Psoas muscle (tissue), 8 donors: ENCODE measurements around the gene SNAP47. TPM values are rescaled to one million over a fixed set of nuclear protein-coding genes. Genes with fewer than 3 reads are reported as not detected.
A peak's percentile ranks its signal among the peaks of the same experiment; 100 is the strongest.

ENCODE experiments used
- ATAC-seq, 4 donors: fragments of 200-7000 bp; cut with Tn5 transposase; one replicate each; pipeline ENCODE4 v1.9.1; 2020; ENCODE audit warnings: moderate library complexity in 3 of 4, mild to moderate bottlenecking in 2 of 4
- DNase-seq, 2 donors: peaks; one replicate each; pipeline ENCODE4 v3.0.0-alpha.2; 2020
- H3K27ac ChIP-seq: fragments of 200-600 bp; one replicate; pipeline ENCODE4 v1.8.0; 2022
- H3K27me3 ChIP-seq, 3 donors: fragments of 200-600 bp in 1 of 3; one replicate each; pipeline versions ENCODE4 v1.6.1 to v1.8.0; 2013 to 2022; ENCODE audit warnings: low read length in 2 of 3, mild to moderate bottlenecking in 2 of 3, moderate library complexity in 1 of 3; ENCODE audit not compliant: insufficient read depth in 3 of 3
- H3K36me3 ChIP-seq, 2 donors: fragments of 200-600 bp in 1 of 2; one replicate each; pipeline versions ENCODE4 v1.6.1 to v1.8.0; 2013 to 2022; ENCODE audit warnings: low read depth in 1 of 2, mild to moderate bottlenecking in 1 of 2, moderate library complexity in 1 of 2; ENCODE audit not compliant: insufficient read depth in 1 of 2
- H3K4me1 ChIP-seq: fragments of 200-600 bp; one replicate; pipeline ENCODE4 v1.8.0; 2022
- H3K4me3 ChIP-seq: fragments of 200-600 bp; one replicate; pipeline ENCODE4 v1.8.0; 2022; ENCODE audit warnings: mild to moderate bottlenecking
- H3K9me3 ChIP-seq: fragments of 200-600 bp; one replicate; pipeline ENCODE4 v1.8.0; 2022
- CTCF ChIP-seq: fragments of 200-600 bp; IDR thresholded peaks from one replicate; pipeline ENCODE4 v1.8.0; 2022; ENCODE audit warnings: antibody characterized with exemption
- WGBS, 3 donors: extraction: QIAGEN DNeasy Blood & Tissue Kit; methylation state at CpG; one replicate each; pipeline versions ENCODE4 v1.1.6 to v1.1.7; 2013; 5-methylcytosine and 5-hydroxymethylcytosine counted together
- intact Hi-C, 2 donors: fragments of 100-400 bp; cut with DNase I; formaldehyde crosslinking; loops; one replicate each; pipeline versions ENCODE4 v1.11.0 to v1.14.2; 2022
- polyA plus RNA-seq, 3 donors: library from polyadenylated mRNA; stranded (reverse); fragments of 200-250 nt; gene quantifications; one replicate each; pipeline ENCODE4 v1.2.3, GENCODE V29; 2013
- total RNA-seq, 4 donors: library from RNA; stranded (reverse); fragmentation: NEBNext Ultra II Directional in 2 of 4; extraction: Animal tissue kit (Norgen Biotek cat#: 25700) in 2 of 4; gene quantifications; one replicate each; pipeline versions ENCODE4 v1.2.1 to v1.2.4, GENCODE V29; 2021 to 2023
- donor health status: healthy with polysubstance abuse.
- donor health status: DM: no; HTN: no; CAD: no; lungs with moderate emphysema.
- donor health status: Bipolar disorder and iron deficiency.
- donor health status: healthy.
- donor health status: DM: yes; HTN: yes; CAD: no.
- donor health status: DM: no; HTN: no; CAD: no.
- donor health status: DM: no; HTN: no; CAD: no.
- donor health status: DM: yes; HTN: yes; CAD: no.

The SNAP47 gene
- total and polyA plus RNA-seq, 7 donors: 17.9 to 40.5 (median 26.6) TPM

DNA sequence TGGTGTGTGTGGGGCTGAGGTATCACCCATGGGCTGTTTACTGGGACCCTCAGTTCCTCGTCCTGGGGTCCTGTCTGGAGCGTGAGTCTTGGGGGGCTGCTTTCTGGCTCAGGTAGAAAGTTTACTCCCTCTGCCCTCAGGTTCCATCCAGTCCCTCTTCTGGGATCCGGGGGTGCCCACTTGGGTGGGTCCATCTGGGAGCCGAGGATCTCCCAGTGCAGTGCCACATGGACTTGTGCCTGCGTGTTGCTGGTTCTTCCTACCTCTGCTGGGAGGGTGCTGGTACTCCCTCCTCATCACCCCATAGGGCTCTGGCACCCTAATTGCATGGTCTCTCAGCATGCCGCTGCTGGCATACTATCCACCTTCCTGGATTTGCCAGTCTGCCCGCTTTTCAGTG lies 14.0 kb downstream of the SNAP47 start:
- DNase-seq (peak in 1 of 2 donors; percentile 32), ATAC-seq (no peak)
- intact Hi-C loops: no loop called here
- H3K27ac ChIP-seq: no peak overlapping the region
- no peak overlapping the region for H3K4me3 ChIP-seq
- TF ChIP-seq CTCF: no peak
- WGBS, 3 donors: 92 to 97% (median 93%) methylated on average over 7 of the region's 7 CpGs
- H3K27me3 ChIP-seq: no peaks in the 10 kb centered on the region
- peaks cover 0 to 26% of the 10 kb centered on the region in 2 donors for H3K36me3 ChIP-seq
- H3K4me1 ChIP-seq: peaks cover 33% of the 10 kb centered on the region
- H3K9me3 ChIP-seq: no peaks in the 10 kb centered on the region

GRCh38 chr1:227749916-227750710 lies 14.9 kb downstream of the SNAP47 start:
- DNase-seq (peak in 1 of 2 donors; percentile 42), ATAC-seq (peak in 3 of 4 donors; percentile 22 to 51 (median 28))
- Histone ChIP-seq H3K4me3 (no peak overlapping the region), H3K4me1 (peaks cover 34% of the 10 kb centered on the region), H3K36me3 (peaks cover 0 to 26% of the 10 kb centered on the region in 2 donors), H3K9me3 (no peaks in the 10 kb centered on the region), H3K27me3 (no peaks in the 10 kb centered on the region), H3K27ac (peak overlapping the region; percentile 41)
- 50 to 69% (median 50%) methylated on average over 19 of the region's 19 CpGs for WGBS, 3 donors
- intact Hi-C loops: no loop called here
- TF ChIP-seq CTCF: no peak

DNA sequence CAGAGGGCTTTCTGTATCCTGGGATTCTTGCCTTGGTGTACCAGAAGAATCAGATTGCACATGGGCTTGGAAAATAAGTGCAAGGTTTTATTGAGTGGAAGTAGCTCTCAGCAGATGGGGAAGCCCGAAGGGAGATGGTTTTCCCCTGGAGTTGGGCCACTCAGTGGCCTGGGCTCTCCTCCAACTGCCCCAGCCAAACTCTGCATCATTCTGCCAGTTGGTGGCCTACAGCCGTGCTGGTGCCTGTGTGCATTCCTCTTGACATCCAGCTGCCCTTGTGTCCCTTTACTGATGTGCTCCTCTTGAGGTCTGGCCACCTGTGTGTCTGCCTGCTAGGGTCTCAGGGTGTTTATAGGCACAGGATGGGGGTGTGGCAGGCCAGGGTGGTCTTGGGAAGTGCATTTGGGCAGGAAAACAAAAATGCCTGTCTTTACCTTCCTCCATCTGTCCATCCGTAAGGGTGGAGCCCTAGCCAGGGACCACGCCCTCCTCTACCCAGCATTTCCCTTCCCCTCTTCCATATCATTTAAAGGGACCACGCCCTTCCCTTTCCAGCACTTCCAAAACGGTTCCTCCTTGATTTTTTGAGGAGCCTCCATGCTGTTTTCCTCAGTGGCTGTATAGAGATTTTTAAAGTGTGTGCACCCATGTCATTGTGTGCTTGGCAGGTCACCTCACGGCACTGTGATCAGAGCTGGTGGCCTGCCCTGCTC lies 18.9 kb downstream of the SNAP47 start:
- intact Hi-C loops: no loop called here
- peaks cover 72% of the 10 kb centered on the region for H3K4me1 ChIP-seq
- H3K36me3 ChIP-seq: peaks cover 0 to 14% of the 10 kb centered on the region in 2 donors
- TF ChIP-seq CTCF: peak; percentile 10
- peak; percentile 67 to 88 for DNase-seq
- H3K27ac ChIP-seq: peak overlapping the region; percentile 86
- peak; percentile 84 to 93 (median 90) for ATAC-seq
- 27 to 32% (median 28%) methylated on average over 7 of the region's 7 CpGs for WGBS, 3 donors
- H3K4me3 ChIP-seq: no peak overlapping the region
- no peaks in the 10 kb centered on the region for H3K27me3 ChIP-seq
- no peaks in the 10 kb centered on the region for H3K9me3 ChIP-seq

GRCh38 chr1:227754958-227755357 lies 19.7 kb downstream of the SNAP47 start:
- intact Hi-C loops: no loop called here
- Histone ChIP-seq H3K4me3 (no peak overlapping the region), H3K9me3 (no peaks in the 10 kb centered on the region), H3K27me3 (no peaks in the 10 kb centered on the region), H3K4me1 (peaks cover 71% of the 10 kb centered on the region), H3K36me3 (peaks cover 0 to 21% of the 10 kb centered on the region in 2 donors), H3K27ac (peak overlapping the region; percentile 86)
- no peak for TF ChIP-seq CTCF
- peak in 1 of 2 donors; percentile 2 for DNase-seq
- no peak for ATAC-seq
- WGBS, 3 donors: 92 to 94% (median 92%) methylated on average over 4 of the region's 4 CpGs
